HL-60 (cell line): ENCODE measurements around the gene CR1.

Experiments used
- CTCF ChIP-seq: IDR thresholded peaks from one replicate; pipeline ENCODE4 v1.5.1; 2011; ENCODE audit warnings: low read length, control low read depth, inconsistent platforms; ENCODE audit not compliant: insufficient read depth
- GABPA ChIP-seq: IDR thresholded peaks from 2 replicates; pipeline ENCODE4 v1.6.1; 2012; ENCODE audit warnings: low read depth
- POLR2AphosphoS5 ChIP-seq: IDR thresholded peaks from 2 replicates; pipeline ENCODE4 v1.6.1; 2012; ENCODE audit warnings: low read depth
- SPI1 ChIP-seq: IDR thresholded peaks from 2 replicates; pipeline ENCODE4 v1.6.1; 2012; ENCODE audit warnings: low read depth, mild to moderate bottlenecking, borderline replicate concordance

- TF ChIP-seq CTCF (no peak), POLR2AphosphoS5 (no peak), GABPA (no peak), SPI1 (no peak)
Measured at GRCh38 chr1:207670192-207670591, 174.2 kb downstream of the CR1 start.
